ENCODE measurements around the gene FOXO1. TPM values are rescaled to one million over a fixed set of nuclear protein-coding genes. Genes with fewer than 3 reads are reported as not detected.
"Not testable (repeated sequence)": the region's sequence is repeated elsewhere in the genome, so short reads cannot be mapped to it uniquely, and the experiment has no call there.

The FOXO1 gene
- 22.6 and 23.1 TPM in 2 replicates for polyA plus RNA-seq (2013)

DNA sequence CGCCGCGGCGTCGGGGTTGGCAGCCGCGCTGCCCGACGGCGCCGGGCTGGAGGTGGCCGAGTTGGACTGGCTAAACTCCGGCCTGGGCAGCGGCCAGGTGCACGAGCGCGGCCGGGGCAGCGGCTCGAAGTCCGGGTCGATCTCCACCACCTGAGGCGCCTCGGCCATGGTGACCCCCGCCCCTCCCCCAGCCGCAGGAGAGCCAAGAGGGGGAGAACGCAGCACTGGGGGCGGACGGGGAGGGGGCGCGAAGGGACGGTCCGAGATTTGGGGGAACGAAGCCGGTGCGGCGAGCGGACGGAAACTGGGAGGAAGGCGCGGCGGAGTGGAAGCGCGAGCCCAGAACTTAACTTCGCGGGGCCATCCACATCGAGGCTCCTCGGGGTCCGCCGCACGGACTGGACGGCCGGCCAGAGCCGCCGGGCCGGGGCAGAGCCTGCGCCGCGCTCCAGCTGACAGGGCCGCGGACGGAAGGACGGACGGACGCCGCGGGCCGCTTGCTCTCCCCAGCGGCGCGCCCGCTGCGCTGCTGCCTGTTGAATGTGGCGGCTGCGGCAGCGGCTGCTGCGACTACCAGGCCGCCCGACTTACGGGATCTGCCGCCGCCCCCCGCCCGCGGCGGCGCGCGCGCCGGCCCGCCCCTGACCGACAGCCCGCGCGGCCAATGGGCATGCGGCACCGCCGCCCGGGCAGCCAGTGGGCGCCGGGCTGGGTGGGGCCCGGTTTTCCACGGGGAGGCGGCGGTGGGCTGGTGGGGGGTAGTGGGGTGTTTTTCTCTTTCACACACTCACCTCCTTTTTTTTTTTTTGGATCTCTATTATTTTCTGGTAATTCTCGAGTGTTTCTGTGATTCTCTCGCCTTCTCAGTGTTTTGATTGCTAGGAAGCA lies at the start of gene FOXO1:
TSS of gene FOXO1 (minus strand) at position 597 of the 888 bp plus-strand sequence. CDS start at position 168, 429 bp downstream.
- Histone ChIP-seq H3K27me3 (ENCODE audit: insufficient read depth, low read length) (no peaks in the 10 kb centered on the region), H3K23ac (ENCODE audit: low read length) (peak within 1 kb of the TSS; percentile 44), H2BK12ac (ENCODE audit: low read length) (peak within 1 kb of the TSS; percentile 25), H3K4me3 (ENCODE audit: low read depth, low read length) (peak within 1 kb of the TSS; percentile 94), H3K79me1 (ENCODE audit: low read length) (peaks cover 27% of the 10 kb centered on the region), H3K36me3 (ENCODE audit: control insufficient read depth in 1 of 2, insufficient read depth in 2 of 2, low read length in 2 of 2) (no peaks in the 10 kb centered on the region), H4K8ac (ENCODE audit: low read depth, low read length) (peak within 1 kb of the TSS; percentile 67), H3K4me1 (ENCODE audit: control insufficient read depth in 1 of 2, insufficient read depth in 2 of 2, low read length in 2 of 2) (peaks cover 2% of the 10 kb centered on the region in 2 experiments), H3K27ac (ENCODE audit: low read depth, low read length) (peak within 1 kb of the TSS; percentile 86), H3K14ac (ENCODE audit: low read length) (peak within 1 kb of the TSS; percentile 91), H2BK120ac (ENCODE audit: insufficient read depth, low read length, poor library complexity) (peak within 1 kb of the TSS; percentile 88), H3K18ac (ENCODE audit: low read length) (peak within 1 kb of the TSS; percentile 89), H3K9me3 (ENCODE audit: insufficient read depth, low read depth, low read length) (no peaks in the 10 kb centered on the region), H3K4ac (ENCODE audit: low read depth, low read length) (peak within 1 kb of the TSS; percentile 94), H2AFZ (ENCODE audit: insufficient read depth, low read length, poor library complexity) (peak within 1 kb of the TSS; percentile 21), H3K79me2 (ENCODE audit: control insufficient read depth, insufficient read depth, low read length, poor library complexity) (peaks cover 29% of the 10 kb centered on the region), H4K12ac (ENCODE audit: low read depth, low read length) (peak within 1 kb of the TSS; percentile 52), H2BK5ac (ENCODE audit: low read depth, low read length, poor library complexity) (peak within 1 kb of the TSS; percentile 89), H2AK5ac (ENCODE audit: low read length) (peak within 1 kb of the TSS; percentile 16), H3K9ac (ENCODE audit: low read length) (peak within 1 kb of the TSS; percentile 91), H4K91ac (ENCODE audit: low read depth, low read length) (peak within 1 kb of the TSS; percentile 79), H3K4me2 (ENCODE audit: low read length) (peak within 1 kb of the TSS; percentile 93)
- DNase-seq = peak; percentile 80 to 92
- WGBS (ENCODE audit: extremely low coverage, insufficient coverage, insufficient read length) = no CpG with 5 or more reads among the region's 108 CpGs

- not testable (repeated sequence) for H3K27ac ChIP-seq (ENCODE audit: low read depth, low read length); H3K18ac ChIP-seq (ENCODE audit: low read length); H2AK5ac ChIP-seq (ENCODE audit: low read length); H2BK5ac ChIP-seq (ENCODE audit: low read depth, low read length, poor library complexity); H3K9me3 ChIP-seq (ENCODE audit: insufficient read depth, low read depth, low read length); H2BK12ac ChIP-seq (ENCODE audit: low read length); H3K4me2 ChIP-seq (ENCODE audit: low read length); H3K79me1 ChIP-seq (ENCODE audit: low read length); H3K79me2 ChIP-seq (ENCODE audit: control insufficient read depth, insufficient read depth, low read length, poor library complexity); H3K36me3 ChIP-seq (ENCODE audit: control insufficient read depth in 1 of 2, insufficient read depth in 2 of 2, low read length in 2 of 2); H3K23ac ChIP-seq (ENCODE audit: low read length); H2BK120ac ChIP-seq (ENCODE audit: insufficient read depth, low read length, poor library complexity); H4K8ac ChIP-seq (ENCODE audit: low read depth, low read length); H3K4me1 ChIP-seq (ENCODE audit: control insufficient read depth in 1 of 2, insufficient read depth in 2 of 2, low read length in 2 of 2); H3K27me3 ChIP-seq (ENCODE audit: insufficient read depth, low read length); H3K4me3 ChIP-seq (ENCODE audit: low read depth, low read length); H3K9ac ChIP-seq (ENCODE audit: low read length); H3K4ac ChIP-seq (ENCODE audit: low read depth, low read length); H4K91ac ChIP-seq (ENCODE audit: low read depth, low read length); DNase-seq; H2AFZ ChIP-seq (ENCODE audit: insufficient read depth, low read length, poor library complexity); H3K14ac ChIP-seq (ENCODE audit: low read length); H4K12ac ChIP-seq (ENCODE audit: low read depth, low read length)
- whole genome bisulfite sequencing (ENCODE audit: extremely low coverage, insufficient coverage, insufficient read length) = no CpG with 5 or more reads among the region's 1 CpG
Observed at GRCh38 chr13:40714433-40714832, 48.0 kb upstream of the FOXO1 start.

GRCh38 chr13:40706439-40706838 lies 40.0 kb upstream of the FOXO1 start:
- H3K4ac ChIP-seq (ENCODE audit: low read depth, low read length) = no peak overlapping the region
- WGBS (ENCODE audit: extremely low coverage, insufficient coverage, insufficient read length) = no CpG with 5 or more reads among the region's 2 CpGs
- H3K79me2 ChIP-seq (ENCODE audit: control insufficient read depth, insufficient read depth, low read length, poor library complexity) = no peaks in the 10 kb centered on the region
- no peak overlapping the region for H2BK5ac ChIP-seq (ENCODE audit: low read depth, low read length, poor library complexity)
- H3K9me3 ChIP-seq (ENCODE audit: insufficient read depth, low read depth, low read length) = no peaks in the 10 kb centered on the region
- no peak overlapping the region for H2AK5ac ChIP-seq (ENCODE audit: low read length)
- H3K79me1 ChIP-seq (ENCODE audit: low read length) = no peaks in the 10 kb centered on the region
- no peak overlapping the region for H4K8ac ChIP-seq (ENCODE audit: low read depth, low read length)
- no peaks in the 10 kb centered on the region for H3K36me3 ChIP-seq (ENCODE audit: control insufficient read depth in 1 of 2, insufficient read depth in 2 of 2, low read length in 2 of 2)
- no peak overlapping the region for H3K9ac ChIP-seq (ENCODE audit: low read length)
- H2BK120ac ChIP-seq (ENCODE audit: insufficient read depth, low read length, poor library complexity) = no peak overlapping the region
- H2AFZ ChIP-seq (ENCODE audit: insufficient read depth, low read length, poor library complexity) = no peak overlapping the region
- H3K23ac ChIP-seq (ENCODE audit: low read length) = no peak overlapping the region
- H4K12ac ChIP-seq (ENCODE audit: low read depth, low read length) = no peak overlapping the region
- no peak overlapping the region for H2BK12ac ChIP-seq (ENCODE audit: low read length)
- no peak overlapping the region for H3K14ac ChIP-seq (ENCODE audit: low read length)
- no peak overlapping the region for H4K91ac ChIP-seq (ENCODE audit: low read depth, low read length)
- no peak overlapping the region for H3K18ac ChIP-seq (ENCODE audit: low read length)
- no peak overlapping the region for H3K4me2 ChIP-seq (ENCODE audit: low read length)
- no peak for DNase-seq
- H3K27me3 ChIP-seq (ENCODE audit: insufficient read depth, low read length) = no peaks in the 10 kb centered on the region
- H3K27ac ChIP-seq (ENCODE audit: low read depth, low read length) = no peak overlapping the region
- no peaks in the 10 kb centered on the region for H3K4me1 ChIP-seq (ENCODE audit: control insufficient read depth in 1 of 2, insufficient read depth in 2 of 2, low read length in 2 of 2)
- H3K4me3 ChIP-seq (ENCODE audit: low read depth, low read length) = no peak overlapping the region

DNA sequence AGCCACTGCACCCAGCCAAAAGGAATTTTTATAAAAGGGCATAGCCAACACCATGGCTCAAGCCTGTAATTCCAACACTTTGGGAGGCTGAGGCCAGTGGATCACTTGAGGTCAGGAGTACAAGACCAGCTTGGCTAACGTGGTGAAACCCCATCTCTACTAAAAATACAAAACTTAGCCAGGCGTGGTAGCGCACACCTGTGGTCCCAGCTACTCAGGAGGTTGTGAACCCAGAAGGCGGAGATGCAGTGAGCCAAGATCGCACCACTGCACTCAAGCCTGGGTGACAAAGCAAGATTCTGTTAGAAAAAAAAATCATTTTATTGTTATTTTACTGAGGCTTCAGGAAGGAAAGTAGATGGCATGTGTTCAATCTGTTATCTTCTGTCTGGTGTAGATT lies 31.3 kb upstream of the FOXO1 start:
- no peaks in the 10 kb centered on the region for H3K4me1 ChIP-seq (ENCODE audit: control insufficient read depth in 1 of 2, insufficient read depth in 2 of 2, low read length in 2 of 2)
- no peak overlapping the region for H2BK120ac ChIP-seq (ENCODE audit: insufficient read depth, low read length, poor library complexity)
- no peaks in the 10 kb centered on the region for H3K79me1 ChIP-seq (ENCODE audit: low read length)
- no peak overlapping the region for H3K4me3 ChIP-seq (ENCODE audit: low read depth, low read length)
- no peak overlapping the region for H3K4ac ChIP-seq (ENCODE audit: low read depth, low read length)
- no peak overlapping the region for H4K12ac ChIP-seq (ENCODE audit: low read depth, low read length)
- H4K91ac ChIP-seq (ENCODE audit: low read depth, low read length) = no peak overlapping the region
- no peaks in the 10 kb centered on the region for H3K36me3 ChIP-seq (ENCODE audit: control insufficient read depth in 1 of 2, insufficient read depth in 2 of 2, low read length in 2 of 2)
- no peak overlapping the region for H2AFZ ChIP-seq (ENCODE audit: insufficient read depth, low read length, poor library complexity)
- H3K4me2 ChIP-seq (ENCODE audit: low read length) = no peak overlapping the region
- H3K9me3 ChIP-seq (ENCODE audit: insufficient read depth, low read depth, low read length) = no peaks in the 10 kb centered on the region
- no CpG with 5 or more reads among the region's 5 CpGs for WGBS (ENCODE audit: extremely low coverage, insufficient coverage, insufficient read length)
- H2BK12ac ChIP-seq (ENCODE audit: low read length) = no peak overlapping the region
- no peak overlapping the region for H3K14ac ChIP-seq (ENCODE audit: low read length)
- no peak overlapping the region for H3K9ac ChIP-seq (ENCODE audit: low read length)
- no peaks in the 10 kb centered on the region for H3K27me3 ChIP-seq (ENCODE audit: insufficient read depth, low read length)
- no peaks in the 10 kb centered on the region for H3K79me2 ChIP-seq (ENCODE audit: control insufficient read depth, insufficient read depth, low read length, poor library complexity)
- no peak for DNase-seq
- H2AK5ac ChIP-seq (ENCODE audit: low read length) = no peak overlapping the region
- no peak overlapping the region for H3K27ac ChIP-seq (ENCODE audit: low read depth, low read length)
- no peak overlapping the region for H2BK5ac ChIP-seq (ENCODE audit: low read depth, low read length, poor library complexity)
- no peak overlapping the region for H3K23ac ChIP-seq (ENCODE audit: low read length)
- no peak overlapping the region for H4K8ac ChIP-seq (ENCODE audit: low read depth, low read length)
- H3K18ac ChIP-seq (ENCODE audit: low read length) = no peak overlapping the region
